SKM-1 treated with dmso at 0.1 percent for 144 hours (cell line): Measurements from ENCODE around the gene PTX3.

Experiments used
- DNase-seq: peaks from one replicate; lab custom pipeline; 2025; ENCODE audit not compliant: unreplicated experiment; lab: John Stamatoyannopoulos, UW

Gene PTX3

DNA sequence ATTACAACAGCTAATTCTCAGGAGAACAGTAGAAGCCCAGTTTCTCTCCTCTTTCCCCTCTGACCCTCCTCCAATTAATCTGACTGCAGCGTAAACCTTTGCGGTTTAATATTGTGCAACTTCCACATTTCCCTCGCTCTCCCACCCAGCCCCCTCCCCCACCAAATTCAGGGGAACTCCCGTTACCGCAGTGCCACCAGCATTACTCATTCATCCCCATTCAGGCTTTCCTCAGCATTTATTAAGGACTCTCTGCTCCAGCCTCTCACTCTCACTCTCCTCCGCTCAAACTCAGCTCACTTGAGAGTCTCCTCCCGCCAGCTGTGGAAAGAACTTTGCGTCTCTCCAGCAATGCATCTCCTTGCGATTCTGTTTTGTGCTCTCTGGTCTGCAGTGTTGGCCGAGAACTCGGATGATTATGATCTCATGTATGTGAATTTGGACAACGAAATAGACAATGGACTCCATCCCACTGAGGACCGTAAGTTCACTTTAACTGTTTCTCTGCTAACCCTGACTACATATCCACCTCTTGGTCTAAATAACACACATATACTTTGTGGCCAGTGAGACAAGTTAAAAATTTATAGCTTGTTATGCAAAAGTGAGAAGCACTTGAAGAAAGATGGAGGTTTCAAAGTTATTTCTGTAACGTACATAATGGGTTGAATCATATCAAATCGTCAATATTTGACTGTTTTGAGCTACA lies at the start of gene PTX3:
Gene PTX3 (plus strand): TSS at position 268 of the 709 bp plus-strand sequence. CDS start 84 bp downstream, at position 352.
- peak; percentile 73 for DNase-seq

DNA sequence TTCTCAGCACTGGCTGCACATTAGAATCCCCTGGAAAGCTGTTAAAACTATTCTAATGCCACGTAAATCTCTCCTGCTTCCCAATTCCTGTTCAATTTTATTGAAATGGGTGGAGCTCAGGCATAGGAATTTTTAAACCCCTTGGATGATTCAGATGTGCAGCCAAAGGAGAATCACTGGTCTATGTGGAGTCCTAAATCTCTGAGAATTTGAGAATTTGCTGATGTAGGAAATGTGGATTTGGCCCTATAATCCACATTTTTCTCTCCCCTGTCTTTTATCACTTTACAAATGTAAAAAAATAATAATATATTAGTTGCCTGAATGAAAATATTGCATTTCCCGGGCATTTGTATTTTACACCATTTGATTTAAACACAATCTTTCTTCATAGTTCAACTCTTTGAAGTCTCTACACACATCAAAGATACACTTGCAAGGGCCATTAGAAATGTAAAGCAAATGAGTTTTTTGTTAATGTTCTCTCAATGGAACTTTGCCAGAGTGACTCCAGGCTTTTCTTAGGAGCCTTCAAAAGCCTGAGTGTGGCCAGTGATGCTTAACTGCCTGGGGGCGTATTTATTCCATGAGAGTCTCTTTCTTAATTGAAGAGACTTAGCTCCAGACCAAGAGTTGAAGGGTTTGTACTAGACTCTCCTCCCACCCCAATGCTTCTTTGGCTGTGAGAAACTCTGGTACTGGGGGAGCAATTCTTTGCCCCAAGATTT lies 48.8 kb upstream of the PTX3 start:
- no peak for DNase-seq

DNA sequence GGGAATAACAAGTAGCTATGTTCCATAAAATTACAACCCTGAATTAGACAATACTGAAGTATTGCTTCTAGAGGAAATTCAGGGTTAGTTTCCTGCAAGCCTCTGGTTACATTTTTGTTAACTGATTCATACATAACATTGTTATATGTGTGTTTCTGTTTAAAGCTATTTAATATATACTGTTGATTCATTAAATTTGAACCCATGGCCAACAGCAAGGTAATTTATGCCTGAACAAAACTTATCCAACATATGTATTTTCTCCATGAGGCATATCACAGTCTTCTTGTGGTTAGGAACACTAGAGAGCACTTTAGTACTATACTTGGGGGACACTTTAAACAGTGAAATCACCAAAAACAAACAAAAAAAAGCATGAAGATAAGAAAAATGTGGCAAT lies 47.7 kb upstream of the PTX3 start:
- DNase-seq = no peak

DNA sequence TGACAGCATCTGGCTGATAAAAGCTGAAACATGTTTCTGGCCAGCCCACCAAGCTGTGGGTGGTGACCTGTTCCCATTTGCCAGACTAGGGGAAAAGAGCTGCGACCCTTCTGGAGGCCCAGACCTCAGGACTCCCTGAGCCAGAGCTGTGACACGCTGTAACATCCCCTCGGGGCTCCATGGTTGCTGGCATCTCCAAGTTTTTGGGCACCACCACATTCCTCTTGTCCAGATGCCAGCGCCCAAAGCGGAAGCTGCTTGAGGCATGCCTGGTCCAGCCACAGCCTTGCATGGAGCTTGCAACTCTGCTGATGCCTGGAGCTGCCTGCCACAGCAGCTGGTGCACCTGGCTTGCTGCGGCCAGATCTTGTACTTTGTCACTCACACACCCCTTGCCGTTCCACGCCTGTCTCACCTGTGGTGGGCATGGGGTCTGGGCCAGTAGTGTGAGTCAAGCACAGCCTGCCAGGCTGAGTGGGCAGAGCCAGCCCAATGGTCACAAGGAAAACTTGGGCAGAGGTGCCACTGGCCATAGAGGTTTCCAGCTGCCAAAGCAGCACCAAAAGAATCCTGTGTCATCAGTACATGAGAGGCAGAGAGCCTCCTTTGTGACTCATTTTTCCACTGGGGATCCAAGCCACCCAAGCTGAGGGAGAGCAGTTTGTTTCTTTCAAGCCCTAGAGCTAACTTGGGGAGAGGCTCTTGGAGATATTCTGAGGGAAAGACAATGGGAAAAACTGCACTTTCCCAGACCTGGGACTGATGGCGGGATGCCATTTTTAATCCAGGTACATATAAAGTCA lies 45.7 kb upstream of the PTX3 start:
- no peak for DNase-seq

DNA sequence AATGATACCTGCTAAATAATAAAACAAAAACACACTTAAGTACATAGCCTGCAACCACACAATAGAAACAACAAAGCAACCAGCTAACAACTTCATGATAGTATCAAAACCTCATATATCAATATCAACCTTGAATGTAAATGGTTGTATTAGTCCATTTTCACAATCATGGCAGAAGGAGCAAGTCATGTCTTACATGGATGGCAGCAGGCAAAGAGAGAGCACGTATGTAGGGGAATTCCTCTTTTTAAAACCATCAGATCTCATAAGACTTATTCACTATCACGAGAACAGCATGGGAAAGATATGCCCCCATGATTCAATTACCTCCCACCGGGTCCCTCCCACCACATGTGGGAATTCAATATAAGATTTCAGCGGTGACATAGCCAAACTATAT lies 44.5 kb upstream of the PTX3 start:
- no peak for DNase-seq

DNA sequence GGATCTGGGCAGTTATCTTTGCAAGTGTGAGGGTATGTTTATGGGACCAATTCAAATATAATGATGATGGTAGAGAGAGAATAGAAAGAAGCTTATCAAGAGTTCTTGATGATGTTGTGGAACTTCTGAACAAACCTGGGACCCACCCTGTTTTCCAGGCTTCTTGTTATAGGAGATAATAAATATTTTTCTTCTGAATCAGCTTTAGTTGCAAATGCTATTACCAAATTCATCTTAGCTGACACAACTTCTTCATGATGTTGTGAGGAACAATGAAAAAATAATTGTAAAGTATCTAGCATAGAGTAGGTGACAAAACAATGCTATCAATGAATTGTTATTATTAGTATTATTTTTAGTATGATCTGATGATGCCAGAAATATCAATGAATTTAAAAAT lies 43.5 kb upstream of the PTX3 start:
- DNase-seq = no peak

DNA sequence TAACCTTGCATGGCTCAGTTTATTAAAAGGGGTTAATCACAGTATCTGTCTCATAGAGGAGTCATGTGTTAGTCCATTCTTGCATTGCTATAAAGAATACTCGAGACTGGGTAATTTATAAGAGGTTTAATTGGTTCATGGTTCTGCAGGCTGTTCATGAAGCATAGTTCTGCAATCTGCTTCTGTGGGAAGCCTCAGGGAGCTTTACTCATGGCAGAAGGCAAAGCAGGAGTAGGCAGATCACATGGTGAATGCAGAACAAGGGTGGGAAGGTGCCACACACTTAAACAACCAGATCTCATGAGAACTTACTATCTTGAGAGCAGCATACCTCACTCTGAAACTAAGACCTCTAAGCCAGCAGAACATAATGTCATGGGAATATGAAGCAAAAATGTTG lies 42.2 kb upstream of the PTX3 start:
- no peak for DNase-seq

DNA sequence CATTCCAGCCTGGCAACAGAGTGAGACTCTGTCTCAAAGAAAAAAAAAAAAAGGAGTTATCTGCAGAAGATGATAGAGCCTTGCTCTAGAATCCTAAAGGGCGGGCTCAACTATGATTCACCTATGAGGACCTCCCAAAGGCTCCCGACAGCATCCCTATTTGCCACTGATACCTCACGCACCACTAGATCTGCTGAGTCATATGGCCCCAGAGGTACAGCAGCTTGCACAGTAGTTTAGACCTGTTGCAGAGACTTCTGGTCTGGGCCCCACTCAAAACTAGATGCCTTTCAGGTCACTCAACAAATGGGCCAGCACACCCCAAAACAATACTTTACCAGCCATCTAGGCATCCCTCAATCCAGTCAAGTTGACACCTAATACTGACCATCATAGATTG lies 38.1 kb upstream of the PTX3 start:
- no peak for DNase-seq

DNA sequence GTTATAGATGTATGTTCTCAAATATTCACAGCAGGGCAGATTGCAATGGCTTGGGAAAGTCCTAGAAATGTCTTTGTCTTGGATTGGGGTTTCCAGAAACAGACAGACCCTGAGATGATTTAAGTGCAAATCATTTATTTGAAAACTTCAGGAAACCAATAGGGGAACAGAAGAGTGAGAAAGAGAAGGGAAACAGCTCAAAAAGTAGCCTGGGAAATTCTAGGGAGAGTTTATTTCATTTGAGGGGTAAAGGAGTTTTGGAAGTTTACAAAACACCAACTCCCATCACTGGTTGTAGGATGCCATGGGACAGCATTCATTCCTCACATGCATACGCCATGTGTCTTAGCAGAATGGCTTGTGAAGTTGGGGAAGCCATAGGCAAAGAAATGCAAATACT lies 32.3 kb upstream of the PTX3 start:
- DNase-seq = no peak

DNA sequence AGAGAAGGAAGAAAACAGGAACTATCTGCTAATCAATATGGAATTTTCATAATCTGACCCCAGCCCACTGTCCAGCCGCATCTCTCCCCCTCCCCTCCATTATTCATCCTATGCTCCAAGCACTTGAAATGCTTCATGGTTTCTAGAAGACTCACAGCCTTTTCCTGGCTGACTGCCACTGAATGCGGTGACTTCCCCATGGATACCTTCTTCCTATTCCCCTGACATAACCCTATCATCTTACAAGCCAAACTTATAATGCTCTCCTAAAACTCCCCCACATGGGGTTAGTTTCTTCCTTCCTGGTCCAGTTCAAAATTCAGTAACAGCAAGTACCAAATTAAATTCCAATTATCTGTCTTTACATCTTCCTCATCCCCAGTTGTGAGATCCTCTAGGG lies 31.2 kb upstream of the PTX3 start:
- no peak for DNase-seq

DNA sequence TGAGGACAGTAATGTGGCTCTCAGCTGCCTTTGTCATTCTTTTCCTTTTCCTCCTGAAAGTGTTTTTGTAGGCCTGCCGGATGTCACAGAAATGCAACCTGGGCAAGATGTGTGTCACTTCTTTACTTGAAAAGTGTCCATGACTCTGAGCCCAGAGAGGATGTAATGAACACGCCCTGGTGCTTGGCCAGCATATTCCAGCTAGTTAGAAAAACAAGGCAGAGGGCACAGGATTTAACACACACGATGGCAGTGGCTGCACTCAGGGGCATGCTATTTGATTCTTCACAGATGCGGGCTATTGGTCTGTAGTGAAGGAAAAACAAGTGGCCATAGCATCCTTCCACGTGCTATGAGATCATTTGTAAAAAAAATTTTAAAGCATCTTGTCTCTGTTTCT lies 30.3 kb upstream of the PTX3 start:
- no peak for DNase-seq

DNA sequence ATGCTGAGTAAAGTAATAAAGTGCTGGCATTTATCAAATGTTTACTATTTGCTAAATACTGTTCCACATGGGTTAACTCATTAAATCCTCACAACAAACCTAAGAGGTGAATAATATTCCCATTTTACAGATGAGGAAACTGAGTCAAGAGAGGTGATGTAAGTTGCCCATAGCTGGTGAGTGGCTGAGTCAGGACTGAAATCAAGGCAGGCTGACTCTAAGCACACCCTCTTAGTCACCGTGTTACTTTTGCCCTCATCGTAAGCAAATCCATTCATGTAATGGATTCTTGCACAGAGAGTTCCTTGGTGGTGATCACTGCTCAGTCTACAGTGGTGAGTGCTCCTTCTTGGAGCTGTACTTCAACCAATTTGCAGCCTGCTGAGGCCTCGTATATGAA lies 28.9 kb upstream of the PTX3 start:
- no peak for DNase-seq

DNA sequence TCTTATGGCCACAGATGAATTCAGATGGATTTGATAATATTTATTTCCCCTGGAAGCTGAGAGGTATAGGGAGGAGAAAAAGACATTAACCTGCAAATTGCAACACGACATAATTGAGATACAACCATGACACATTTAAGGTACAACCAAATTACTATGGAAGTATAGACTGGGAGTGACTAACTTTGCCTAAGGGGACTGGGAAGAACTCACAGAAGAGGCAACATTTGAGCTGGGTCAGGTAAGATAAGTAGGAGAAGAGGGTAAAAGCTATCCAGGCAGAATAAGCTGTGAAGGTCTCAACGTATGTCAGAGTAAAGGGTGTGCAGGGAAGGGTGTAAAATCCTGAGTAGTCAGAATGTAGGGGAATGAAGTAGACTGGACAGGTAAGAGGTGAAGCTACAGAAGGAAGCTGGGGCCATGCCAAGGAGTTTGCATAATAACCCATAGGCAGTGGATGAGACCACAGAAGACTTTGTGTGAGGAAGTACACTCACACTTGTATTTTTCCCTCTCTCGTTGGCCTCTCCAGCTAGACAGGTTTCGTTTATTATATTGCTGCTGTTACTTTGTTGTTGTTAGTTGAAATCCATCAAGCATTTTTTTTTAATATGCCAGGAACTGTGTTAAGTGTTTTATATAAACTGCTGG lies 28.0 kb upstream of the PTX3 start:
- DNase-seq = peak; percentile 32

DNA sequence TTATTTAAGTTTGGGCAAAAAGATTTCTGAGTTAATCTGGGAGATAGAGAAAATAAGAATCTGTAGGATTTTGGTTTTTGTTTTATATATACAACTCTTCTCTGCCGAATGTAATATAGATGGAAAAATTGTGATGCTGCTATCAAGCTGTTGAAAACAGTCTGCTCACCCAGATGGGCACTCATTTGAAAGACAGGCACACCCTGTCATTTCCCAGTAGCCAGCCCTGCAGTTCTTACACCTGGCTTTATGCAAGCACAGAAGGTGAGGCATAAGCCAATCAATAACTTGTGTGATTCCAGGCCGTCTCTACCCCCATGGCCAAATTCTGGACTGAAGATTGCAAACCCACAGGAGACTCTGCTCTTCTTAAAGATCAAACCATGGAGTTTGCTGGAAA lies 27.1 kb upstream of the PTX3 start:
- DNase-seq = no peak

DNA sequence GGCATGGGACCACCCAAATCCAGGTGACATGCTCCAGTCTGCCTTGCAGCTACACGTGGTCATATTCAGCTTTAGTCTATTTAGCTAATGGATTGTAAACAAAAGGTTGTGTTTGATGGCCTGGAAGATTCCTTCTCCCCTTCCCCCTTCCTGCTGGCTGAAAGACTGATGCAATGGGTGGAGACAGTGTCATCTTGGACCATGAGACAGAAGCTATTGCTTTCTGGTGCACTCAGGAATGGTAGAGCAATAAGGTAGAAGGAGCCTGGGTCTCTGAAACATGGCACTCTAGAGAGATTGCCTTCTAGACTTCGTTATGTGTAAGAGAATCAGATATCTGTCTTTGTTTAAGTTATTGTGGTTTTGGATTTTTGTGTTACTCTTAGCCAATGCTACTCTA lies 25.7 kb upstream of the PTX3 start:
- no peak for DNase-seq

DNA sequence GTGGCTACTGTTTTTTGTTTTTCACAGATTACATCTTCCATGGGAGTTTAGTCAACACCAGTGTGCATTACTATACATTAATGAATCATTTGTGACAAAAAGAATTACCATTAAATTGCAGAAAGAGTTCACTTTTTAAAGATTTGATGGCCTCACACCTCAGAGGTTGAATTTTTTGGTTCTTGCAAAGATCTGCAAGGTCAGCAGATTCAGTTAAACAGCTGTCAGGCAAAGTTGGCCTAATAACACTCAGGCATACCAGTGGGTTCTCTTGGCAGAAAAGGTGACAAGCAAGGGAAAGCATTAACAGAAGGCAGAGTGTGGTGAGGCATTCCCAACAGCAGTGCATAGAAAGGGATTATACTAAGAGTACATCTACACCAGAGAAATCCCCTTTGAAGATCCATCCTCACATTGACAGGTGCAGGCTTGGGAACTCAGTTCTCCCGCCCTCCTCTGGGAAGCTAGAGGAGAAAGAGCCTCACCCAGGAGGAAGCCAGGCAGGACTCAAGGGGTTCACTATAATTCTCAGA lies 24.3 kb upstream of the PTX3 start:
- no peak for DNase-seq

DNA sequence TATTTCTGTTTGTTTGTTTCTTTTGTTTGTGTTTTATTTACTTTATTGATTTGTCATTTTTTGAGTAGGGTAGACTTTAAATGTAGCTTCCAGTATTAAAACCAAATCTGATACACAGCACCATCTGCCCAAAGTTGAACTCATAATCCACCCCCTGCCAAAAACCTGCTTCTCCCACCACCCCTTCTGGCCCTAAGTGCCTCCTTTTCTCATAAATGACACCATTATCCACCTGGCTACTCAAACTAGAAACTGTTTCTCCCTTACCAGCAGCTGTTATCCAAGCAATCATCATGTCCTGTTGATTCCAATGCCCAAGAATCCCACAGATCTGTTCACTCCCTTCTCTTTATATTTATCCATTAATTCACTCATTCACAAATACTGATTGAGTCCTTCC lies 21.8 kb upstream of the PTX3 start:
- DNase-seq = no peak

DNA sequence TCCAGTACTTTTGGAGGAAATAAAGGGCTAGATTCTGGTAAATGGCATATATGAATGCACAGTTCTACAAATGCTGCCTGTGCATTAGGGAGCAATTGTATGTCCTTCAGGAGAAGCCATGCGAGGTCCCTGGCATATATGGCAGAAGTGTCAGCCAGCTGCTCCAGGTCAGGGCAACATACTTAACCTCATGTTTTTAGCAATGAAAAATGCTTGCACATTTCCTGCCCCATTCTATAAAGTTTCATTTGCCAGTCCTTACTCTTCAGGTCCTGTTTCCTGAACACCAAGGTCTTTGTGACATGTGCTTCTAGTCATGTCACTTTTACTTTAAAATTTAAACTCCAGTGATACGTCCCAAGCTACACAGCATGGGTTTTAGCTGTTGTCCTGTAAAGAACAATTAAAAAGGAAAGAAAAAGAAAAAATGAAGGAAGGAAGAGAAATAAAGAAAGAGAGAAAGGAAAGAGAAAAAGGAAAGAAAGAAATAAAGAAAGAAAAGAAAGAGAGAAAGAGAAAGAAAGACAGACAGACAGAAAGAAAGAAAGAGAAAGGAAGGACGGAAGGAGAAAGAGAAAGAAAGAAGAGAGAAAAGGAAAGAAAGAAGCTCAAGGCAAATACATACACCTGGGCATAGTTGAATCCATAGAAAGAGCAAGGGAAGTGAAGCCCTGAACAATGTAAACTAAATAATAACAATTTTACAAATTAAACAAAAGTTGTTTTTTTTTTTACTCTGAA lies 20.1 kb upstream of the PTX3 start:
- DNase-seq = no peak

DNA sequence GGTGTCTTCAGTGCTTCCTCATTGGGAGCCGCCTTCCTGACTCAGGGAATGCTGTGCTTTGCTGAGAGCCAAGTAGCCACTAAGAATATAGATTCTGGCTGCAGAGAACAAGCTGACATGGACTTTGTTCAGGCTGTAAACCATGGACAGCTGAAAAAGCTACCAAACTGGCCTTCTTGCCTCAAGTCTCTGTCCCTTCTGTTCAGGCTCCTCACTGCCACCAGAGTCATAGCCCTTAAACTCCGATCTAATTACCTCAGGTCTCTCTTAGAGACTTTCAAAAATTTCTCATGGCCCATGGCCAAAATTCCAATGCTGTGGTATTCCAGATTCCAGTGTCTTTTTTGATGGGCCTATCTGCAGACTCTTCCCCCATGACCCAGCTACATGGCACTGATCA lies 19.4 kb upstream of the PTX3 start:
- no peak for DNase-seq

DNA sequence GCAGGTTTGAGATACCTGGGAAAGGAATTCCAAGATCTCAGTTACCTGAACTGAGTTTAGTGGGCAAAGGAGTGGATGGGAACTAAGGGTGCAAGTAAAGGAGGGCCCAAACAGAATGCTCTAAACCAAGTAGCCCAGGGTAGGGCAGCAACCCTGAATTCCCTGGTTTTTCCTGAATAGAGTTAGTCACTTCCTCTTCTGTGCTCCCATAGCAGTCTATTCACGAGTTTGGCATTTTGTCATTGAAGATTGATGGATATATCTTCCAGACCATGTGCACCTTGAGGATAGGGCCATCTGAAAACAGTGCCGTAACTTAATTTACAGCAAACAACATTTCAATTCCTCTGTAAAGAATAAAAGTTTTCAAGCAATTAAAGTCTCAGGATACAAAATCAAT lies 18.5 kb upstream of the PTX3 start:
- DNase-seq = no peak
